Endothelial cell (in vitro differentiated cells): ENCODE measurements around the gene PLCD1. TPM values are rescaled to one million over a fixed set of nuclear protein-coding genes. Genes with fewer than 3 reads are reported as not detected.
"Not testable (repeated sequence)": the region's sequence is repeated elsewhere in the genome, so short reads cannot be mapped to it uniquely, and the experiment has no call there.

Experiments used
- DNase-seq: peaks from one replicate; pipeline ENCODE4 v3.0.0; 2021; ENCODE audit warnings: low spot score
- H3K27ac Mint-ChIP-seq: one replicate; pipeline ENCODE4 v1.8.0; 2021; ENCODE audit warnings: mixed read lengths, inconsistent platforms; ENCODE audit not compliant: unreplicated experiment
- H3K27me3 Mint-ChIP-seq: one replicate; pipeline ENCODE4 v1.8.0; 2021; ENCODE audit warnings: mild to moderate bottlenecking, moderate library complexity, mixed read lengths, inconsistent platforms; ENCODE audit not compliant: unreplicated experiment
- H3K36me3 Mint-ChIP-seq: one replicate; pipeline ENCODE4 v1.8.0; 2021; ENCODE audit warnings: mild to moderate bottlenecking, low read depth, mixed read lengths, inconsistent platforms; ENCODE audit not compliant: unreplicated experiment
- H3K4me1 Mint-ChIP-seq: one replicate; pipeline ENCODE4 v1.8.0; 2021; ENCODE audit warnings: mild to moderate bottlenecking, mixed read lengths, inconsistent platforms; ENCODE audit not compliant: unreplicated experiment
- H3K4me3 Mint-ChIP-seq: one replicate; pipeline ENCODE4 v1.8.0; 2021; ENCODE audit warnings: mild to moderate bottlenecking, mixed read lengths, inconsistent platforms; ENCODE audit not compliant: unreplicated experiment
- H3K9me3 Mint-ChIP-seq: one replicate; pipeline ENCODE4 v1.8.0; 2021; ENCODE audit warnings: mixed read lengths, inconsistent platforms; ENCODE audit not compliant: unreplicated experiment
- CTCF ChIP-seq: fragments of 200-600 bp; sonication (generic); IDR thresholded peaks from one replicate; pipeline ENCODE4 v1.5.0; 2021; ENCODE audit warnings: antibody characterized with exemption; ENCODE audit not compliant: unreplicated experiment
- total RNA-seq: library from RNA; stranded (reverse); fragmentation: NEBNext Ultra II Directional; extraction: Animal tissue kit (Norgen Biotek cat#: 25700); gene quantifications from one replicate; pipeline ENCODE4 v1.2.1, GENCODE V29; 2021; ENCODE audit not compliant: unreplicated experiment

Gene PLCD1
- total RNA-seq, 1 donor from 2014 or later, result 22.4 TPM

DNA sequence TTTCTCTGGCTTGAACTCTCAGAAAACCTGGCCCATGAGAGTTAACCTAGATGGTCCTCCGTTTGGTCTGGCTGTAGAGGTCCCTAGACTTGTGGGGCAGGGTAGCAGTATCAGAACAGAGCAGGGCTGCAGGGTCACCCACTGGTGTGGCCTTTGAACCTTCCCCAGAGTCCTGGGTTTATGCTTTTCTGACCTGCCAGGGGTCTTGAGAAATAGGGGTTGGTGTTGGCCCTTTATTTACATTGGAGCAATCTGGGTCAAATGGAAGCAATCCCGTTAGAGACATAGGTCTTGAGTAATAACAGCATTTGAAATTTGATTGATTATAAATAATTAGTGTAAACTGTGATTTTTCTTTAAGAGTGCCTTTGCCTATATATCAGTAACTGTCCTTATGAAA, 33.4 kb upstream of the PLCD1 start:
- Mint-ChIP-seq H3K27ac (no peak overlapping the region), H3K4me3 (no peak overlapping the region), H3K9me3 (no peaks in the 10 kb centered on the region), H3K4me1 (no peaks in the 10 kb centered on the region), H3K27me3 (peaks cover 4% of the 10 kb centered on the region), H3K36me3 (no peaks in the 10 kb centered on the region)
- TF ChIP-seq CTCF, result no peak
- no peak for DNase-seq

- Mint-ChIP-seq H3K4me1 (peaks cover 10% of the 10 kb centered on the region), H3K27ac (no peak overlapping the region), H3K36me3 (no peaks in the 10 kb centered on the region), H3K4me3 (no peak overlapping the region), H3K9me3 (no peaks in the 10 kb centered on the region), H3K27me3 (peaks cover 4% of the 10 kb centered on the region)
- no peak for TF ChIP-seq CTCF
- DNase-seq, result no peak
These were observed 30.1 kb upstream of the PLCD1 start for GRCh38 chr3:38059591-38059990.

- Mint-ChIP-seq H3K27me3 (peaks cover 4% of the 10 kb centered on the region), H3K27ac (no peak overlapping the region), H3K4me1 (peaks cover 10% of the 10 kb centered on the region), H3K36me3 (no peaks in the 10 kb centered on the region), H3K9me3 (no peaks in the 10 kb centered on the region), H3K4me3 (no peak overlapping the region)
- no peak for TF ChIP-seq CTCF
- no peak for DNase-seq
These were observed 29.7 kb upstream of the PLCD1 start for GRCh38 chr3:38059148-38059547.

GRCh38 chr3:38054499-38055001, 25.1 kb upstream of the PLCD1 start:
- Mint-ChIP-seq H3K27me3 (peaks cover 4% of the 10 kb centered on the region), H3K36me3 (peaks cover 10% of the 10 kb centered on the region), H3K27ac (peak overlapping the region; percentile 15), H3K9me3 (peaks cover 6% of the 10 kb centered on the region), H3K4me3 (no peak overlapping the region), H3K4me1 (peaks cover 10% of the 10 kb centered on the region)
- TF ChIP-seq CTCF, result no peak
- no peak for DNase-seq

DNA sequence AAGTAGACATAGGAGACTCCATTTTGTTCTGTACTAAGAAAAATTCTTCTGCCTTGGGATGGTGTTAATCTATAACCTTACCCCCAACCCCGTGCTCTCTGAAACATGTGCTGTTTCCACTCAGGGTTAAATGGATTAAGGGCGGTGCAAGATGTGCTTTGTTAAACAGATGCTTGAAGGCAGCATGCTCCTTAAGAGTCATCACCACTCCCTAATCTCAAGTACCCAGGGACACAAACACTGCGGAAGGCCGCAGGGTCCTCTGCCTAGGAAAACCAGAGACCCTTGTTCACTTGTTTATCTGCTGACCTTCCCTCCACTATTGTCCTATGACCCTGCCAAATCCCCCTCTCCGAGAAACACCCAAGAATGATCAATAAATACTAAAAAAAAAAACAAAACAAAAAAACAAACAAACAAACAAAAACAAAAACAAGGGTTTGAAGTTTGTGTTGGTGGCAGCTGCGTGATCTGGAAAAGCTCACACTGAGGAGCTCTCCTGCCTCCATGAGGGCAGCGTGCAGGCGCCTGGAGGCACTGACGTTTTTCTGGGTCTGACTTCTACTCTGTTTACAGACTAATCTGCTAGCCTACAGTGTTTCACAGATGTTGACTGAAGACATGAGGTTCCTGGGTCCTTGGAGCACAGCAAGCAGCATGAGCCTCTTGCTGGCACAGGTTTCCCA, 24.5 kb upstream of the PLCD1 start:
- not testable (repeated sequence) for H3K27ac Mint-ChIP-seq

GRCh38 chr3:38053286-38053685, 23.8 kb upstream of the PLCD1 start:
- H3K27ac Mint-ChIP-seq, H3K9me3 Mint-ChIP-seq, H3K4me3 Mint-ChIP-seq, H3K27me3 Mint-ChIP-seq, H3K36me3 Mint-ChIP-seq, DNase-seq: not testable (repeated sequence)
- H3K4me1 Mint-ChIP-seq, result peaks cover 10% of the 10 kb centered on the region

More for the DNA sequence above, 24.5 kb upstream of the PLCD1 start:
- peaks cover 10% of the 10 kb centered on the region for H3K4me1 Mint-ChIP-seq
- not testable (repeated sequence) for H3K4me3 Mint-ChIP-seq, H3K9me3 Mint-ChIP-seq, DNase-seq, H3K27me3 Mint-ChIP-seq, H3K36me3 Mint-ChIP-seq
